Kidney (tissue), 14 donors: ENCODE results near the gene SLC4A8. TPM values are rescaled to one million over a fixed set of nuclear protein-coding genes. Genes with fewer than 3 reads are reported as not detected.

Source experiments
- DNase-seq, 5 donors: peaks; one replicate each; pipeline ENCODE4 v3.0.0-alpha.2; 2013 to 2020
- FAIRE-seq: peaks from 2 replicates; lab custom pipeline; 2012; peaks lifted over from hg19 to GRCh38; lab: Jason Lieb, UNC
- H3K27ac ChIP-seq, 2 donors: one replicate each; pipeline ENCODE4 v1.7.0; 2013; ENCODE audit warnings: low read depth in 2 of 2, low read length in 2 of 2, inconsistent platforms in 1 of 2
- H3K27me3 ChIP-seq: one replicate; pipeline ENCODE4 v1.7.1; 2013; ENCODE audit warnings: low read length, inconsistent platforms; ENCODE audit not compliant: control insufficient read depth, insufficient read depth
- H3K36me3 ChIP-seq, 3 donors: one replicate each; pipeline versions ENCODE4 v1.7.0 to v1.7.1; 2013; ENCODE audit warnings: low read length in 3 of 3, control low read depth in 1 of 3, inconsistent platforms in 1 of 3; ENCODE audit not compliant: insufficient read depth in 3 of 3, control insufficient read depth in 2 of 3
- H3K4me1 ChIP-seq, 3 donors: one replicate each; pipeline versions ENCODE4 v1.7.0 to v1.7.1; 2013; ENCODE audit warnings: low read length in 3 of 3, inconsistent platforms in 1 of 3, low read depth in 1 of 3; ENCODE audit not compliant: control insufficient read depth in 2 of 3, insufficient read depth in 2 of 3
- H3K4me3 ChIP-seq, 3 donors: one replicate each; pipeline versions ENCODE4 v1.7.0 to v1.8.1; 2013; ENCODE audit warnings: low read length in 3 of 3, control low read depth in 1 of 3, inconsistent platforms in 1 of 3
- H3K9ac ChIP-seq, 3 donors: one replicate each; pipeline versions ENCODE4 v1.7.0 to v1.7.1; 2013; ENCODE audit warnings: low read length in 3 of 3, control low read depth in 1 of 3, inconsistent platforms in 1 of 3
- H3K9me3 ChIP-seq, 3 donors: one replicate each; pipeline versions ENCODE4 v1.7.0 to v1.7.1; 2013; ENCODE audit warnings: low read length in 3 of 3, control low read depth in 1 of 3, inconsistent platforms in 1 of 3; ENCODE audit not compliant: control insufficient read depth in 2 of 3, insufficient read depth in 1 of 3
- CTCF ChIP-seq: IDR thresholded peaks from 3 replicates; pipeline ENCODE4 v1.5.1; 2012; ENCODE audit warnings: mild to moderate bottlenecking, moderate library complexity, borderline replicate concordance; ENCODE audit not compliant: insufficient read depth; ENCODE audit errors: extremely low read depth
- intact Hi-C: fragments of 100-400 bp; cut with DNase I; formaldehyde crosslinking; loops from one replicate; pipeline ENCODE4 v1.11.1; 2022
- polyA plus RNA-seq: library from polyadenylated mRNA; stranded (reverse); fragments of 350-450 nt; fragmentation: Illumina TruSeq; extraction: RNeasy Lipid Tissue Mini Kit (QIAGEN cat#74804); gene quantifications from one replicate; pipeline ENCODE4 v1.2.3, GENCODE V29; 2014; ENCODE audit warnings: low read depth, low replicate concordance; ENCODE audit not compliant: insufficient read depth
- total RNA-seq: library from RNA; stranded (reverse); fragmentation: NEBNext Ultra II Directional; extraction: Animal tissue kit (Norgen Biotek cat#: 25700); gene quantifications from one replicate; pipeline ENCODE4 v1.2.1, GENCODE V29; 2021
- donor health status: control.
- donor health status: control.
- donor health status: control.
- donor health status: control.
- donor health status: control.
- donor health status: DM: yes; HTN: yes; CAD: no.
- donor health status: Normal renal cell carcinoma (clear cell type).

SLC4A8 gene
- total and polyA plus RNA-seq, 2 donors from 2014 or later: 2.4 to 3.4 TPM

- H3K4me1 ChIP-seq: peaks cover 0 to 3% (median 0%) of the 10 kb centered on the region in 3 donors
- H3K27ac ChIP-seq: no peak overlapping the region
- no peaks in the 10 kb centered on the region for H3K27me3 ChIP-seq
- no peaks in the 10 kb centered on the region for H3K9me3 ChIP-seq
- no peaks in the 10 kb centered on the region for H3K36me3 ChIP-seq
- TF ChIP-seq CTCF: no peak
- no peak overlapping the region for H3K9ac ChIP-seq
- FAIRE-seq: no peak
- no peak overlapping the region for H3K4me3 ChIP-seq
- peak in 1 of 5 donors; percentile 43 for DNase-seq
- intact Hi-C loops: no loop called here
Measured at GRCh38 chr12:51392556-51393237, 31.9 kb upstream of the SLC4A8 start.

DNA sequence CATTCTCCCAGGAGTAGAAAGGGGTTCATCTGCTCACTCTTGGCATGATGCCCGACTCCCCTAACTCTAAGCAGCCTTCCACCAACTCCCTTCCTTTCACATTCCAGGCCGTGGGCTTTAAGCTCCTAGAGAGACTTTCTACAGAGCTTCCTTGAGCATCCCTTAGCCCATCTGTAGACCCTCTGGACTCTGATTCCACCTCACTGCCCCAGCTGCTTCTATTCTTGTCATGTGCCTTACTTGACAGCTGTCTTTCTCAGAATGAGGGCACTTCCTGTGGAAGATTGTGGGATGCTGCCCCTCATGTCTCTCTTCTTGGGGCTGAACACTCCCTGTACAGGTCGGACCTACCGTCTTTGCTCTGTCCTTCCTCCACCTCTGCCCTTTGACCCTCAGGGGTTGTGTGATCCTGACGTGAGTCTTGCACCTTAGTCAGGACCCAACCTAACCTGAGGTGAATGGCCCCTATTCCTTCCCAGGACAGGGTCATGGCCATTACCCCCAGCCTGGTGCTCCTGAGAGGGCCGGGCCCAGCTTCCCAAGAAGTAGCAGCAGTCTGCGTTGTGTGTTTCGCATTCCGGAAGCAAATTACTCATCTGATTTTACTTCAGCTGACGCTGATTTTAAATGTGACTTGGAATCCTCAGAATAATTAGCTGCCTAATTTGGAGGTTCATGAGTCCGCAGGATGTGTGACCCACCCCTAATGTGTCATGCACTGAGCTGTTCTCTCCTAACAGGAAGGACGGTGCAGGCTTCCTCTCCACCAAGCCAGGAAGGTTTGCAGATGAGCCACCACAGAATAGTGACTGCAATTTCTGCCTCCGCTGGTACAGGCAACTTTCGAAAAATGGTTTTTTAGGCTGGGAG lies 30.7 kb upstream of the SLC4A8 start:
- H3K4me3 ChIP-seq: no peak overlapping the region
- no peak for FAIRE-seq
- TF ChIP-seq CTCF: no peak
- no peak overlapping the region for H3K27ac ChIP-seq
- H3K27me3 ChIP-seq: no peaks in the 10 kb centered on the region
- DNase-seq: no peak
- no peaks in the 10 kb centered on the region for H3K9me3 ChIP-seq
- H3K4me1 ChIP-seq: peaks cover 0 to 3% (median 0%) of the 10 kb centered on the region in 3 donors
- H3K36me3 ChIP-seq: no peaks in the 10 kb centered on the region
- H3K9ac ChIP-seq: no peak overlapping the region
- intact Hi-C loops: no loop called here

- no peak for TF ChIP-seq CTCF
- H3K27ac ChIP-seq: no peak overlapping the region
- intact Hi-C loops: no loop called here
- FAIRE-seq (no peak), DNase-seq (no peak)
- H3K27me3 ChIP-seq: no peaks in the 10 kb centered on the region
- H3K9ac ChIP-seq: no peak overlapping the region
- no peak overlapping the region for H3K4me3 ChIP-seq
- H3K9me3 ChIP-seq: no peaks in the 10 kb centered on the region
- H3K36me3 ChIP-seq: no peaks in the 10 kb centered on the region
- peaks cover 0 to 3% (median 0%) of the 10 kb centered on the region in 3 donors for H3K4me1 ChIP-seq
Measured at GRCh38 chr12:51395283-51396230, 29.1 kb upstream of the SLC4A8 start.
